Endometrial microvascular endothelial cells (primary cell): ENCODE data around the gene ODAD3. TPM values are rescaled to one million over a fixed set of nuclear protein-coding genes. Genes with fewer than 3 reads are reported as not detected.
"Not testable (repeated sequence)": the region's sequence is repeated elsewhere in the genome, so short reads cannot be mapped to it uniquely, and the experiment has no call there.

Experiments used
- in situ Hi-C: cut with HindIII; loops from 2 replicates; pipeline ENCODE4 v1.10.0; 2017; ENCODE audit warnings: low sequenced_read_pairs, low pct_unique_long_range_greater_than_20kb; ENCODE audit errors: inconsistent ontology term
- total RNA-seq: library from RNA; depleted of rRNA; stranded (reverse); fragments of >200 nt; gene quantifications from one replicate; pipeline ENCODE4 v1.2.3, GENCODE V29; 2015; ENCODE audit errors: inconsistent ontology term

The ODAD3 gene
- total RNA-seq, result not detected

GRCh38 chr19:11435057-11435832 is at the start of gene ODAD3, which contains the start of gene PRKCSH:
Gene ODAD3 (minus strand): TSS chr19:11435121. CDS start chr19:11435016, 105 bp downstream.
Gene PRKCSH (plus strand): TSS chr19:11435635. CDS start chr19:11436118, 483 bp downstream.
- in situ Hi-C loops, result no loop called here

GRCh38 chr19:11483366-11484111 is 48.6 kb upstream of the ODAD3 start:
- in situ Hi-C loops, result no loop called here

GRCh38 chr19:11482384-11483050 is 47.6 kb upstream of the ODAD3 start:
- in situ Hi-C loops, result no loop called here

- in situ Hi-C loops, result no loop called here
Observed at GRCh38 chr19:11481534-11482383, 46.8 kb upstream of the ODAD3 start.

- in situ Hi-C loops, result no loop called here
Observed at GRCh38 chr19:11480715-11481533, 46.0 kb upstream of the ODAD3 start, which contains the start of gene ELAVL3. Gene ELAVL3 (minus strand): TSS chr19:11481046. CDS start chr19:11480608, 438 bp downstream.

GRCh38 chr19:11479898-11480714 is 45.2 kb upstream of the ODAD3 start:
- in situ Hi-C loops, result no loop called here

- in situ Hi-C loops, result no loop called here
Observed at GRCh38 chr19:11479090-11479897, 44.4 kb upstream of the ODAD3 start.

GRCh38 chr19:11478167-11479089 is 43.5 kb upstream of the ODAD3 start:
- in situ Hi-C loops, result no loop called here

GRCh38 chr19:11475861-11476260 is 40.9 kb upstream of the ODAD3 start:
- in situ Hi-C loops, result no loop called here

GRCh38 chr19:11475343-11475742 is 40.4 kb upstream of the ODAD3 start:
- in situ Hi-C loops, result not testable (repeated sequence)

- in situ Hi-C loops, result no loop called here
Observed at GRCh38 chr19:11473725-11474124, 38.8 kb upstream of the ODAD3 start.

- in situ Hi-C loops, result not testable (repeated sequence)
Observed at GRCh38 chr19:11468266-11468845, 33.4 kb upstream of the ODAD3 start.

GRCh38 chr19:11465600-11465999 is 30.7 kb upstream of the ODAD3 start:
- in situ Hi-C loops, result no loop called here

- in situ Hi-C loops, result no loop called here
Observed at GRCh38 chr19:11464333-11465265, 29.7 kb upstream of the ODAD3 start.
